Ishikawa (cell line): ENCODE results near the gene SUDS3.

Experiments used
- CEBPB ChIP-seq: IDR thresholded peaks from 2 replicates; pipeline ENCODE4 v1.6.1; 2012
- CREB1 ChIP-seq: IDR thresholded peaks from 2 replicates; pipeline ENCODE4 v1.6.1; 2012; ENCODE audit warnings: low read depth
- EGR1 ChIP-seq: IDR thresholded peaks from 2 replicates; pipeline ENCODE4 v1.6.1; 2012
- EP300 ChIP-seq: IDR thresholded peaks from 2 replicates; pipeline ENCODE4 v1.6.1; 2012; ENCODE audit warnings: borderline replicate concordance
- FOXM1 ChIP-seq: IDR thresholded peaks from 2 replicates; pipeline ENCODE4 v1.6.1; 2012; ENCODE audit warnings: low read depth, borderline replicate concordance
- MAX ChIP-seq: IDR thresholded peaks from 2 replicates; pipeline ENCODE4 v1.6.1; 2012
- NFIC ChIP-seq: IDR thresholded peaks from 2 replicates; pipeline ENCODE4 v1.6.1; 2012
- RAD21 ChIP-seq: IDR thresholded peaks from 2 replicates; pipeline ENCODE4 v1.6.1; 2012; ENCODE audit warnings: low read depth
- REST ChIP-seq: IDR thresholded peaks from 2 replicates; pipeline ENCODE4 v1.6.1; 2012; ENCODE audit warnings: low read depth, mild to moderate bottlenecking
- TAF1 ChIP-seq: IDR thresholded peaks from 2 replicates; pipeline ENCODE4 v1.6.1; 2012; ENCODE audit warnings: low read depth, mild to moderate bottlenecking
- TCF12 ChIP-seq: IDR thresholded peaks from 2 replicates; pipeline ENCODE4 v1.6.1; 2012; ENCODE audit warnings: low read depth
- TEAD4 ChIP-seq: IDR thresholded peaks from 2 replicates; pipeline ENCODE4 v1.6.1; 2012
- USF1 ChIP-seq: IDR thresholded peaks from 2 replicates; pipeline ENCODE4 v1.6.1; 2012
- YY1 ChIP-seq: IDR thresholded peaks from 2 replicates; pipeline ENCODE4 v1.6.1; 2012; ENCODE audit warnings: low read depth
- ZBTB7A ChIP-seq: IDR thresholded peaks from 2 replicates; pipeline ENCODE4 v1.6.1; 2012; ENCODE audit warnings: low read depth

The SUDS3 gene

GRCh38 chr12:118463677-118464076 is 87.3 kb downstream of the SUDS3 start:
- no peak for TF ChIP-seq CREB1
- no peak for TF ChIP-seq CEBPB
- no peak for TF ChIP-seq YY1
- TF ChIP-seq RAD21: no peak
- no peak for TF ChIP-seq NFIC
- TF ChIP-seq TAF1: no peak
- TF ChIP-seq TEAD4: no peak
- no peak for TF ChIP-seq EP300
- no peak for TF ChIP-seq TCF12
- no peak for TF ChIP-seq EGR1
- no peak for TF ChIP-seq USF1
- no peak for TF ChIP-seq REST
- TF ChIP-seq ZBTB7A: no peak
- TF ChIP-seq FOXM1: no peak
- TF ChIP-seq MAX: no peak

- TF ChIP-seq CREB1 (no peak), TEAD4 (no peak), EGR1 (no peak), MAX (no peak), NFIC (no peak), ZBTB7A (no peak), USF1 (no peak), FOXM1 (no peak), TCF12 (no peak), EP300 (no peak), RAD21 (no peak), TAF1 (no peak), YY1 (no peak), CEBPB (no peak), REST (no peak)
Measured at GRCh38 chr12:118465706-118466105, 89.4 kb downstream of the SUDS3 start.
